Endothelial cell of umbilical vein (primary cell): ENCODE results near the gene USP25.

Experiments
- EZH2 ChIP-seq: IDR thresholded peaks from 2 replicates; pipeline ENCODE4 v1.6.1; 2012; ENCODE audit warnings: borderline replicate concordance, low read depth, mild to moderate bottlenecking, moderate library complexity, low read length, inconsistent platforms; ENCODE audit not compliant: severe bottlenecking
- POLR2A ChIP-seq: IDR thresholded peaks from 2 replicates; pipeline ENCODE4 v1.6.1; 2012; ENCODE audit warnings: low read depth, mild to moderate bottlenecking, control low read depth, low read length
- TF ChIP-seq, protein P1 (sequence below), 2 donors: IDR thresholded peaks; 1 replicate in 1 of 2; 2 replicates in 1 of 2; pipeline ENCODE4 v1.5.1; 2011; ENCODE audit warnings: low read length in 2 of 2, mild to moderate bottlenecking in 2 of 2, moderate library complexity in 2 of 2, control low read depth in 1 of 2, inconsistent platforms in 1 of 2, low read depth in 1 of 2; ENCODE audit not compliant: insufficient read depth in 1 of 2; ENCODE audit errors: extremely low read depth in 1 of 2
- TF ChIP-seq, protein P2 (sequence below): IDR thresholded peaks from 2 replicates; pipeline ENCODE4 v1.6.1; 2011; ENCODE audit not compliant: insufficient read depth, insufficient read length

- TF ChIP-seq EZH2: no peak
- no peak for TF ChIP-seq POLR2A
- TF ChIP-seq, protein P1, sequence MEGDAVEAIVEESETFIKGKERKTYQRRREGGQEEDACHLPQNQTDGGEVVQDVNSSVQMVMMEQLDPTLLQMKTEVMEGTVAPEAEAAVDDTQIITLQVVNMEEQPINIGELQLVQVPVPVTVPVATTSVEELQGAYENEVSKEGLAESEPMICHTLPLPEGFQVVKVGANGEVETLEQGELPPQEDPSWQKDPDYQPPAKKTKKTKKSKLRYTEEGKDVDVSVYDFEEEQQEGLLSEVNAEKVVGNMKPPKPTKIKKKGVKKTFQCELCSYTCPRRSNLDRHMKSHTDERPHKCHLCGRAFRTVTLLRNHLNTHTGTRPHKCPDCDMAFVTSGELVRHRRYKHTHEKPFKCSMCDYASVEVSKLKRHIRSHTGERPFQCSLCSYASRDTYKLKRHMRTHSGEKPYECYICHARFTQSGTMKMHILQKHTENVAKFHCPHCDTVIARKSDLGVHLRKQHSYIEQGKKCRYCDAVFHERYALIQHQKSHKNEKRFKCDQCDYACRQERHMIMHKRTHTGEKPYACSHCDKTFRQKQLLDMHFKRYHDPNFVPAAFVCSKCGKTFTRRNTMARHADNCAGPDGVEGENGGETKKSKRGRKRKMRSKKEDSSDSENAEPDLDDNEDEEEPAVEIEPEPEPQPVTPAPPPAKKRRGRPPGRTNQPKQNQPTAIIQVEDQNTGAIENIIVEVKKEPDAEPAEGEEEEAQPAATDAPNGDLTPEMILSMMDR (IDR thresholded peaks at IDR 0.05; ENCODE audit: extremely low read depth in 1 of 2, insufficient read depth in 1 of 2, low read depth in 1 of 2, low read length in 2 of 2): no peak
- TF ChIP-seq, protein P2, sequence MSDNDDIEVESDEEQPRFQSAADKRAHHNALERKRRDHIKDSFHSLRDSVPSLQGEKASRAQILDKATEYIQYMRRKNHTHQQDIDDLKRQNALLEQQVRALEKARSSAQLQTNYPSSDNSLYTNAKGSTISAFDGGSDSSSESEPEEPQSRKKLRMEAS: no peak
Measured at GRCh38 chr21:15761507-15762100, 31.8 kb downstream of the USP25 start.
